ENCODE data around the gene UROC1.
A peak's percentile ranks its signal among the peaks of the same experiment; 100 is the strongest.

Gene UROC1

GRCh38 chr3:126473292-126474168 is 44.0 kb downstream of the UROC1 start:
- TF ChIP-seq TEAD4 (IDR thresholded peaks at IDR 0.05) (no peak), USF1 (IDR thresholded peaks at IDR 0.05) (no peak), FOXM1 (IDR thresholded peaks at IDR 0.05; ENCODE audit: borderline replicate concordance, low read depth) (no peak), CREB1 (IDR thresholded peaks at IDR 0.05; ENCODE audit: low read depth) (no peak), TAF1 (IDR thresholded peaks at IDR 0.05; ENCODE audit: low read depth) (no peak), NFIC (IDR thresholded peaks at IDR 0.05) (no peak), ZBTB7A (IDR thresholded peaks at IDR 0.05; ENCODE audit: low read depth) (no peak), CEBPB (IDR thresholded peaks at IDR 0.05) (no peak), REST (IDR thresholded peaks at IDR 0.05; ENCODE audit: low read depth) (no peak), EP300 (IDR thresholded peaks at IDR 0.05; ENCODE audit: borderline replicate concordance) (no peak), TCF12 (IDR thresholded peaks at IDR 0.05; ENCODE audit: low read depth) (no peak), EGR1 (IDR thresholded peaks at IDR 0.05) (no peak), MAX (IDR thresholded peaks at IDR 0.05) (no peak), YY1 (IDR thresholded peaks at IDR 0.05; ENCODE audit: low read depth) (no peak), RAD21 (IDR thresholded peaks at IDR 0.05; ENCODE audit: low read depth) (no peak)

GRCh38 chr3:126472277-126473006 is 45.1 kb downstream of the UROC1 start:
- TF ChIP-seq TAF1 (IDR thresholded peaks at IDR 0.05; ENCODE audit: low read depth) (no peak), CEBPB (IDR thresholded peaks at IDR 0.05) (peak; percentile 88), TCF12 (IDR thresholded peaks at IDR 0.05; ENCODE audit: low read depth) (no peak), YY1 (IDR thresholded peaks at IDR 0.05; ENCODE audit: low read depth) (no peak), REST (IDR thresholded peaks at IDR 0.05; ENCODE audit: low read depth) (no peak)

- no peak for TF ChIP-seq FOXM1 (IDR thresholded peaks at IDR 0.05; ENCODE audit: borderline replicate concordance, low read depth)
- TF ChIP-seq EGR1 (IDR thresholded peaks at IDR 0.05): no peak
- TF ChIP-seq ZBTB7A (IDR thresholded peaks at IDR 0.05; ENCODE audit: low read depth): no peak
- TF ChIP-seq RAD21 (IDR thresholded peaks at IDR 0.05; ENCODE audit: low read depth): no peak
- TF ChIP-seq MAX (IDR thresholded peaks at IDR 0.05): no peak
- TF ChIP-seq YY1 (IDR thresholded peaks at IDR 0.05; ENCODE audit: low read depth): no peak
- TF ChIP-seq NFIC (IDR thresholded peaks at IDR 0.05): no peak
- TF ChIP-seq TAF1 (IDR thresholded peaks at IDR 0.05; ENCODE audit: low read depth): no peak
- no peak for TF ChIP-seq EP300 (IDR thresholded peaks at IDR 0.05; ENCODE audit: borderline replicate concordance)
- no peak for TF ChIP-seq USF1 (IDR thresholded peaks at IDR 0.05)
- TF ChIP-seq TCF12 (IDR thresholded peaks at IDR 0.05; ENCODE audit: low read depth): no peak
- no peak for TF ChIP-seq CEBPB (IDR thresholded peaks at IDR 0.05)
- TF ChIP-seq REST (IDR thresholded peaks at IDR 0.05; ENCODE audit: low read depth): no peak
- TF ChIP-seq TEAD4 (IDR thresholded peaks at IDR 0.05): no peak
- TF ChIP-seq CREB1 (IDR thresholded peaks at IDR 0.05; ENCODE audit: low read depth): no peak
Observed at GRCh38 chr3:126469479-126469878, 48.1 kb downstream of the UROC1 start.

Data from Ishikawa (cell line).